Immature natural killer cell (primary cell): ENCODE measurements around the gene KCND1. TPM values are rescaled to one million over a fixed set of nuclear protein-coding genes. Genes with fewer than 3 reads are reported as not detected.

Experiments used
- polyA plus RNA-seq, 3 donors: library from polyadenylated mRNA; unstranded; fragments of 300-500 nt; fragmentation: Illumina TruSeq; gene quantifications; one replicate each; pipeline ENCODE4 v1.2.3, GENCODE V29; 2021

Gene KCND1
- polyA plus RNA-seq, 3 donors from 2014 or later = 0.12 TPM; not detected in 2

Other genes with a start within 250 kb of the KCND1 start
- gene GLOD5, start 210.1 kb downstream of the KCND1 start, polyA plus RNA-seq = not detected
- under 1 TPM in 1 of 3 donors, not detected in 2; 0.28 TPM for gene GATA1, start 185.3 kb downstream of the KCND1 start, polyA plus RNA-seq
- 10 to 100 TPM; 13.2 to 22.9 (median 13.5) TPM for gene HDAC6, start 169.8 kb downstream of the KCND1 start, polyA plus RNA-seq
- not detected for gene ERAS, start 145.3 kb downstream of the KCND1 start, polyA plus RNA-seq
- gene PCSK1N, start 136.2 kb downstream of the KCND1 start, polyA plus RNA-seq = under 1 TPM in 2 of 3 donors, not detected in 1; 0.20 to 0.32 TPM
- gene TIMM17B, start 74.1 kb downstream of the KCND1 start, polyA plus RNA-seq = 10 to 100 TPM; 76.0 to 88.2 (median 85.3) TPM
- 100 to 1,000 TPM in 2 of 3 donors, 10 to 100 TPM in 1; 92.6 to 118 (median 108) TPM for gene PQBP1, start 73.9 kb downstream of the KCND1 start, polyA plus RNA-seq
- 10 to 100 TPM; 17.0 to 20.6 (median 20.2) TPM for gene SLC35A2, start 60.2 kb downstream of the KCND1 start, polyA plus RNA-seq
- 100 to 1,000 TPM in 2 of 3 donors, 10 to 100 TPM in 1; 86.0 to 158 (median 146) TPM for gene PIM2, start 52.8 kb downstream of the KCND1 start, polyA plus RNA-seq
- 10 to 100 TPM; 25.2 to 35.5 (median 26.7) TPM for gene OTUD5, start 14.2 kb downstream of the KCND1 start, polyA plus RNA-seq
- gene GRIPAP1, start 30.4 kb upstream of the KCND1 start, polyA plus RNA-seq = 10 to 100 TPM in 1 of 3 donors, 1 to 10 TPM in 1, under 1 TPM in 1; 0.62 to 19.8 (median 7.7) TPM
- 1 to 10 TPM; 1.1 to 9.0 (median 4.2) TPM for gene TFE3, start 71.5 kb upstream of the KCND1 start, polyA plus RNA-seq
- gene CCDC120, start 87.2 kb upstream of the KCND1 start, polyA plus RNA-seq = 1 to 10 TPM in 1 of 3 donors, under 1 TPM in 2; 0.49 to 1.3 (median 0.50) TPM
- 10 to 100 TPM; 27.7 to 66.4 (median 36.3) TPM for gene PRAF2, start 102.2 kb upstream of the KCND1 start, polyA plus RNA-seq
- gene WDR45, start 108.0 kb upstream of the KCND1 start, polyA plus RNA-seq = 100 to 1,000 TPM; 104 to 105 (median 104) TPM
- 10 to 100 TPM; 26.3 to 55.3 (median 27.2) TPM for gene GPKOW, start 151.9 kb upstream of the KCND1 start, polyA plus RNA-seq
- 1 to 10 TPM in 2 of 3 donors, under 1 TPM in 1; 0.96 to 2.2 (median 1.6) TPM for gene MAGIX, start 190.9 kb upstream of the KCND1 start, polyA plus RNA-seq
- 10 to 100 TPM; 40.5 to 64.6 (median 45.7) TPM for gene PLP2, start 200.1 kb upstream of the KCND1 start, polyA plus RNA-seq
- 1 to 10 TPM in 2 of 3 donors, not detected in 1; 2.1 to 4.1 TPM for gene PRICKLE3, start 214.5 kb upstream of the KCND1 start, polyA plus RNA-seq
- under 1 TPM in 2 of 3 donors, not detected in 1; 0.29 to 0.43 TPM for gene SYP, start 228.3 kb upstream of the KCND1 start, polyA plus RNA-seq